Type B pancreatic cell (in vitro differentiated cells): Measurements from ENCODE around the gene CDH24. TPM values are rescaled to one million over a fixed set of nuclear protein-coding genes. Genes with fewer than 3 reads are reported as not detected.

Experiments
- DNase-seq: peaks from one replicate; pipeline ENCODE4 v3.0.0; 2021; ENCODE audit warnings: mixed read lengths; ENCODE audit not compliant: unreplicated experiment; ENCODE audit errors: extremely low spot score
- H3K27ac Mint-ChIP-seq: 2 replicates; pipeline ENCODE4 v1.8.0; 2021; ENCODE audit warnings: mild to moderate bottlenecking, mixed read lengths
- H3K27me3 Mint-ChIP-seq: 2 replicates; pipeline ENCODE4 v1.8.0; 2021; ENCODE audit warnings: mixed read lengths
- H3K36me3 Mint-ChIP-seq: 2 replicates; pipeline ENCODE4 v1.8.0; 2021; ENCODE audit warnings: mixed read lengths
- H3K4me1 Mint-ChIP-seq: one replicate; pipeline ENCODE4 v1.8.0; 2021; ENCODE audit warnings: mixed read lengths; ENCODE audit not compliant: unreplicated experiment
- H3K4me3 Mint-ChIP-seq: 2 replicates; pipeline ENCODE4 v1.8.0; 2021; ENCODE audit warnings: mild to moderate bottlenecking, mixed read lengths
- H3K9me3 Mint-ChIP-seq: 2 replicates; pipeline ENCODE4 v1.8.0; 2021; ENCODE audit warnings: mixed read lengths
- total RNA-seq: library from RNA; stranded (reverse); gene quantifications from 2 replicates; pipeline ENCODE4 v1.2.1, GENCODE V29; 2021; ENCODE audit warnings: low replicate concordance
- TF ChIP-seq, protein P1 (sequence below): fragments of 200-600 bp; sonication (generic); conservative IDR thresholded peaks from 2 replicates; pipeline ENCODE4 v1.5.0; 2021; ENCODE audit warnings: antibody characterized with exemption, mild to moderate bottlenecking

Gene CDH24
- total RNA-seq, 1 donor from 2014 or later, result 20.4 TPM

- TF ChIP-seq, protein P1, sequence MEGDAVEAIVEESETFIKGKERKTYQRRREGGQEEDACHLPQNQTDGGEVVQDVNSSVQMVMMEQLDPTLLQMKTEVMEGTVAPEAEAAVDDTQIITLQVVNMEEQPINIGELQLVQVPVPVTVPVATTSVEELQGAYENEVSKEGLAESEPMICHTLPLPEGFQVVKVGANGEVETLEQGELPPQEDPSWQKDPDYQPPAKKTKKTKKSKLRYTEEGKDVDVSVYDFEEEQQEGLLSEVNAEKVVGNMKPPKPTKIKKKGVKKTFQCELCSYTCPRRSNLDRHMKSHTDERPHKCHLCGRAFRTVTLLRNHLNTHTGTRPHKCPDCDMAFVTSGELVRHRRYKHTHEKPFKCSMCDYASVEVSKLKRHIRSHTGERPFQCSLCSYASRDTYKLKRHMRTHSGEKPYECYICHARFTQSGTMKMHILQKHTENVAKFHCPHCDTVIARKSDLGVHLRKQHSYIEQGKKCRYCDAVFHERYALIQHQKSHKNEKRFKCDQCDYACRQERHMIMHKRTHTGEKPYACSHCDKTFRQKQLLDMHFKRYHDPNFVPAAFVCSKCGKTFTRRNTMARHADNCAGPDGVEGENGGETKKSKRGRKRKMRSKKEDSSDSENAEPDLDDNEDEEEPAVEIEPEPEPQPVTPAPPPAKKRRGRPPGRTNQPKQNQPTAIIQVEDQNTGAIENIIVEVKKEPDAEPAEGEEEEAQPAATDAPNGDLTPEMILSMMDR, result no peak
- no peaks in the 10 kb centered on the region for H3K9me3 Mint-ChIP-seq
- peaks cover 19% of the 10 kb centered on the region for H3K36me3 Mint-ChIP-seq
- H3K27me3 Mint-ChIP-seq, result no peaks in the 10 kb centered on the region
- H3K27ac Mint-ChIP-seq, result peak overlapping the region; percentile 83
- peak overlapping the region; percentile 59 for H3K4me3 Mint-ChIP-seq
- no peak for DNase-seq
- H3K4me1 Mint-ChIP-seq, result peaks cover 26% of the 10 kb centered on the region
These were observed 1.6 kb upstream of the CDH24 start for GRCh38 chr14:23058654-23059504.

- peak; percentile 93 for DNase-seq
- Mint-ChIP-seq H3K27me3 (no peaks in the 10 kb centered on the region), H3K4me3 (peak overlapping the region; percentile 90), H3K27ac (peak overlapping the region; percentile 83), H3K9me3 (no peaks in the 10 kb centered on the region), H3K36me3 (peaks cover 11% of the 10 kb centered on the region), H3K4me1 (peaks cover 20% of the 10 kb centered on the region)
- TF ChIP-seq, protein P1, result peak; percentile 99
These were observed 685 bp upstream of the CDH24 start for GRCh38 chr14:23057757-23058653.

- no peaks in the 10 kb centered on the region for H3K36me3 Mint-ChIP-seq
- H3K27ac Mint-ChIP-seq, result peak overlapping the region; percentile 89
- no peaks in the 10 kb centered on the region for H3K9me3 Mint-ChIP-seq
- peaks cover 14% of the 10 kb centered on the region for H3K4me1 Mint-ChIP-seq
- DNase-seq, result no peak
- H3K4me3 Mint-ChIP-seq, result peak overlapping the region; percentile 97
- TF ChIP-seq, protein P1, result peak; percentile 82
- no peaks in the 10 kb centered on the region for H3K27me3 Mint-ChIP-seq
These were observed 970 bp downstream of the CDH24 start for GRCh38 chr14:23056145-23056955.

DNA sequence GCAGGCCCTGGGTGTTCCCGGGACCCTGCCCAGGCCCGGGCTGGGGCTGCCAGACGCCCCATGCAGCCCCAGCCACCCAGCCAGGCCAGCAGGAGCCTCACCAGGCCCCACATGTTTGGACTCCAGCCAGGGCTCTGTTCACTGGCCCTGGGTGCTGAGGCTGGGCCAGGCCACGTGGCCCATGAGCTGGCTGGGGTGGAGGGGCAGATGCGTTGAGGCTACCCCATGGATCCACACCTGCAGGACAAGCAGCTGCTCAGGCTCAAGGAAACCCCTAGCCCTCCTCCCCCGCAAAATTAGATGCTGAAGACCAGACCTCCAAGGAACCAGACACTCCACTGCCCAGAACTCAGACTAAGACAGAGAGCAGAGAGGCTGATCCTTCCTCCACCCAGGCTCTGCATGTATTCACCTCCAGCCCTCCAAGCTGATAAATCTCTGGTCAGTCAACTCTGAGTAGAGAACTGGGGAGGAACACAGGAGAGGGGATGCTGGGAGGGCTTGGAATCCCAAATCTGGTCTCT is 1.6 kb downstream of the CDH24 start:
- peak overlapping the region; percentile 89 for H3K27ac Mint-ChIP-seq

More for the DNA sequence above, 1.6 kb downstream of the CDH24 start:
- peak overlapping the region; percentile 97 for H3K4me3 Mint-ChIP-seq
- H3K27me3 Mint-ChIP-seq, result no peaks in the 10 kb centered on the region
- H3K9me3 Mint-ChIP-seq, result no peaks in the 10 kb centered on the region
- TF ChIP-seq, protein P1, result no peak
- H3K4me1 Mint-ChIP-seq, result peaks cover 14% of the 10 kb centered on the region
- DNase-seq, result no peak
- H3K36me3 Mint-ChIP-seq, result no peaks in the 10 kb centered on the region
